Transverse colon (tissue), 4 donors: ENCODE data around the gene CFAP99. TPM values are rescaled to one million over a fixed set of nuclear protein-coding genes. Genes with fewer than 3 reads are reported as not detected.
"Not testable (repeated sequence)": the region's sequence is repeated elsewhere in the genome, so short reads cannot be mapped to it uniquely, and the experiment has no call there.

Experiments
- DNase-seq: peaks from one replicate; pipeline ENCODE4 v3.0.0-alpha.2; 2019
- H3K27ac ChIP-seq, 4 donors: fragments of 200-600 bp; sonication (generic); 2 replicates each; pipeline ENCODE4 v1.5.1; 2016 to 2018; ENCODE audit warnings: inconsistent platforms in 4 of 4
- H3K27me3 ChIP-seq: fragments of 200-600 bp; sonication (generic); 2 replicates; pipeline ENCODE4 v1.5.1; 2017; ENCODE audit warnings: inconsistent platforms
- H3K36me3 ChIP-seq, 4 donors: fragments of 200-600 bp; sonication (generic); 2 replicates each; pipeline ENCODE4 v1.5.1; 2017 to 2019; ENCODE audit warnings: inconsistent platforms in 4 of 4
- H3K4me1 ChIP-seq, 4 donors: fragments of 200-600 bp; sonication (generic); 2 replicates each; pipeline ENCODE4 v1.5.1; 2017 to 2020; ENCODE audit warnings: inconsistent platforms in 4 of 4
- H3K4me3 ChIP-seq, 4 donors: fragments of 200-600 bp; sonication (generic); 1 replicate in 1 of 4; 2 replicates in 3 of 4; pipeline versions ENCODE4 v1.5.1 to v1.6.1; 2017 to 2019; ENCODE audit warnings: inconsistent platforms in 4 of 4
- H3K9me3 ChIP-seq, 2 donors: fragments of 200-600 bp; sonication (generic); 2 replicates each; pipeline ENCODE4 v1.5.1; 2017 to 2019; ENCODE audit warnings: inconsistent platforms in 2 of 2
- CTCF ChIP-seq, 5 experiments: fragments of 200-600 bp in 3 of 5; fragments of 450-650 bp in 2 of 5; sonication (generic) in 3 of 5; IDR thresholded peaks; 1 replicate in 2 of 5; 2 replicates in 3 of 5; pipeline ENCODE4 v1.5.1; 2016 to 2017; ENCODE audit warnings: antibody characterized with exemption in 5 of 5, inconsistent platforms in 3 of 5, mild to moderate bottlenecking in 2 of 5, moderate library complexity in 1 of 5
- EP300 ChIP-seq: sonication (generic); formaldehyde crosslinking; IDR thresholded peaks from one replicate; pipeline ENCODE4 v1.6.1; 2017; ENCODE audit warnings: antibody characterized with exemption, low read depth
- POLR2A ChIP-seq: fragments of 450-650 bp; IDR thresholded peaks from one replicate; pipeline ENCODE4 v1.6.1; 2016; ENCODE audit warnings: antibody characterized with exemption, mild to moderate bottlenecking, moderate library complexity
- POLR2AphosphoS5 ChIP-seq, 3 donors: sonication (generic); formaldehyde crosslinking; IDR thresholded peaks; one replicate each; pipeline ENCODE4 v1.6.1; 2016; ENCODE audit warnings: antibody characterized with exemption in 3 of 3
- WGBS, 2 donors: methylation state at CpG; one replicate each; pipeline ENCODE4 v1.1.5; 2018; ENCODE audit warnings: low coverage in 1 of 2; 5-methylcytosine and 5-hydroxymethylcytosine counted together
- in situ Hi-C, 4 donors: fragments of 200-750 bp; cut with MboI; loops; one replicate each; pipeline versions ENCODE4 v1.15.0 to v1.15.1; 2017; ENCODE audit warnings: low sequenced_read_pairs in 3 of 4, low pct_ligation_motif_present in 1 of 4, low pct_unique_long_range_greater_than_20kb in 1 of 4
- intact Hi-C: fragments of 100-400 bp; cut with DNase I; formaldehyde crosslinking; loops from one replicate; pipeline ENCODE4 v1.15.1; 2023; ENCODE audit warnings: low total_unique reads
- total RNA-seq, 4 donors: library from RNA; depleted of rRNA; stranded (reverse); fragments of >200 nt; gene quantifications; one replicate each; pipeline ENCODE4 v1.1.0, GENCODE V29; 2016

The CFAP99 gene
- total RNA-seq, 4 donors from 2014 or later = 0.32 to 0.82 (median 0.60) TPM; not detected in 1

GRCh38 chr4:2378898-2379297 is 39.9 kb upstream of the CFAP99 start:
- no peaks in the 10 kb centered on the region for H3K36me3 ChIP-seq
- in situ Hi-C loops = no loop called here
- no peaks in the 10 kb centered on the region for H3K4me1 ChIP-seq
- WGBS, 2 donors = 50% methylated on average over 3 of the region's 3 CpGs; no CpG with 5 or more reads in 1 of the 2 donors
- DNase-seq = no peak
- intact Hi-C loops = no loop called here
- no peak overlapping the region for H3K27ac ChIP-seq
- no peaks in the 10 kb centered on the region for H3K27me3 ChIP-seq
- TF ChIP-seq POLR2A = no peak
- no peak overlapping the region for H3K4me3 ChIP-seq
- H3K9me3 ChIP-seq = no peaks in the 10 kb centered on the region

GRCh38 chr4:2380589-2380988 is 38.2 kb upstream of the CFAP99 start:
- H3K36me3 ChIP-seq, DNase-seq, H3K4me1 ChIP-seq, H3K4me3 ChIP-seq, H3K9me3 ChIP-seq, H3K27ac ChIP-seq, in situ Hi-C loops, H3K27me3 ChIP-seq, intact Hi-C loops: not testable (repeated sequence)
- 80 to 82% methylated on average over 5 to 6 of the region's 6 CpGs for WGBS, 2 donors

- H3K4me3 ChIP-seq, H3K36me3 ChIP-seq, in situ Hi-C loops, DNase-seq, H3K9me3 ChIP-seq, H3K4me1 ChIP-seq, intact Hi-C loops, H3K27me3 ChIP-seq, H3K27ac ChIP-seq: not testable (repeated sequence)
- 78 to 83% methylated on average over 3 to 7 of the region's 7 CpGs for WGBS, 2 donors
Observed at GRCh38 chr4:2382769-2383202, 36.0 kb upstream of the CFAP99 start.

GRCh38 chr4:2383220-2383631 is 35.5 kb upstream of the CFAP99 start:
- H3K36me3 ChIP-seq, H3K27me3 ChIP-seq, H3K9me3 ChIP-seq, DNase-seq, H3K4me3 ChIP-seq, H3K27ac ChIP-seq, intact Hi-C loops, in situ Hi-C loops, H3K4me1 ChIP-seq: not testable (repeated sequence)
- WGBS, 2 donors = 79 to 86% methylated on average over 7 to 8 of the region's 8 CpGs

- Histone ChIP-seq H3K9me3 (no peaks in the 10 kb centered on the region), H3K27ac (no peak overlapping the region), H3K4me3 (no peak overlapping the region), H3K27me3 (no peaks in the 10 kb centered on the region), H3K36me3 (no peaks in the 10 kb centered on the region), H3K4me1 (no peaks in the 10 kb centered on the region)
- no peak for DNase-seq
- WGBS, 2 donors = 90% methylated on average over 5 of the region's 5 CpGs; no CpG with 5 or more reads in 1 of the 2 donors
- TF ChIP-seq POLR2A = no peak
- no peak for TF ChIP-seq EP300
- TF ChIP-seq POLR2AphosphoS5 (IDR thresholded peaks at IDR 0.05) = no peak
- no peak for TF ChIP-seq CTCF (IDR thresholded peaks at IDR 0.05)
- intact Hi-C loops = no loop called here
- in situ Hi-C loops = no loop called here
Observed at GRCh38 chr4:2383760-2384159, 35.0 kb upstream of the CFAP99 start.

GRCh38 chr4:2384245-2384644 is 34.5 kb upstream of the CFAP99 start:
- no peaks in the 10 kb centered on the region for H3K36me3 ChIP-seq
- H3K4me1 ChIP-seq = no peaks in the 10 kb centered on the region
- no peaks in the 10 kb centered on the region for H3K9me3 ChIP-seq
- intact Hi-C loops = no loop called here
- 80 to 93% methylated on average over 2 to 6 of the region's 6 CpGs for WGBS, 2 donors
- no peaks in the 10 kb centered on the region for H3K27me3 ChIP-seq
- in situ Hi-C loops = no loop called here
- H3K4me3 ChIP-seq = no peak overlapping the region
- H3K27ac ChIP-seq = no peak overlapping the region
- TF ChIP-seq EP300 = no peak
- no peak for TF ChIP-seq CTCF (IDR thresholded peaks at IDR 0.05)
- TF ChIP-seq POLR2A = no peak
- no peak for TF ChIP-seq POLR2AphosphoS5 (IDR thresholded peaks at IDR 0.05)
- no peak for DNase-seq
